Fibroblast of pulmonary artery (primary cell): Measurements from ENCODE around the gene TNNC2.
A peak's percentile ranks its signal among the peaks of the same experiment; 100 is the strongest.

Source experiments
- DNase-seq: peaks from one replicate; pipeline ENCODE4 v3.0.0-alpha.2; 2010; ENCODE audit warnings: low read depth
- H3K4me3 ChIP-seq: replicated peaks from 2 replicates; pipeline ENCODE4 v1.5.1; 2011; ENCODE audit warnings: low read depth, mild to moderate bottlenecking, control low read depth, low read length, moderate library complexity
- TF ChIP-seq, protein P1 (sequence below): IDR thresholded peaks from 2 replicates; pipeline ENCODE4 v1.5.1; 2011; ENCODE audit warnings: mild to moderate bottlenecking, control low read depth, low read length, inconsistent platforms; ENCODE audit errors: missing control alignments

The TNNC2 gene

DNA sequence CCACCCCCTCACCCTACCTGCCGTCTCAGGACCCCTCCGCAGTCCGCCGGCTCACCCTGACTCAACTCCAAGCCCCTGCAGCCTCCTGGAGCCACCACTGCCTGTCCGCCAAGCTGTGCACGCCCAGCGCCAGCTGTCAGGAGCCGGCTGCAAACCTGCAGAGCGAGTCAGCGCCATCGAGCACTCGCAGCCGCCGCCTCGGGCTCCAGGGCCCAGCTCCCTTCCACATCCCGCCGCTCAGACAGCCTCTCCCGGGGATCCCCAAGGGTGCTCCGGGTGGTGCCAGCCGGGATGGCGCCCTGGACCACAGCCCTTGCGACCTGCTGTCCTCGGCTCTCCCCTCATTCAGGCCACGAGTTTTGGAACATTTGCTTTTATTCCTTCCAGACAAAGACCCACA, 4.3 kb downstream of the TNNC2 start:
- no peak overlapping the region for H3K4me3 ChIP-seq
- TF ChIP-seq, protein P1, sequence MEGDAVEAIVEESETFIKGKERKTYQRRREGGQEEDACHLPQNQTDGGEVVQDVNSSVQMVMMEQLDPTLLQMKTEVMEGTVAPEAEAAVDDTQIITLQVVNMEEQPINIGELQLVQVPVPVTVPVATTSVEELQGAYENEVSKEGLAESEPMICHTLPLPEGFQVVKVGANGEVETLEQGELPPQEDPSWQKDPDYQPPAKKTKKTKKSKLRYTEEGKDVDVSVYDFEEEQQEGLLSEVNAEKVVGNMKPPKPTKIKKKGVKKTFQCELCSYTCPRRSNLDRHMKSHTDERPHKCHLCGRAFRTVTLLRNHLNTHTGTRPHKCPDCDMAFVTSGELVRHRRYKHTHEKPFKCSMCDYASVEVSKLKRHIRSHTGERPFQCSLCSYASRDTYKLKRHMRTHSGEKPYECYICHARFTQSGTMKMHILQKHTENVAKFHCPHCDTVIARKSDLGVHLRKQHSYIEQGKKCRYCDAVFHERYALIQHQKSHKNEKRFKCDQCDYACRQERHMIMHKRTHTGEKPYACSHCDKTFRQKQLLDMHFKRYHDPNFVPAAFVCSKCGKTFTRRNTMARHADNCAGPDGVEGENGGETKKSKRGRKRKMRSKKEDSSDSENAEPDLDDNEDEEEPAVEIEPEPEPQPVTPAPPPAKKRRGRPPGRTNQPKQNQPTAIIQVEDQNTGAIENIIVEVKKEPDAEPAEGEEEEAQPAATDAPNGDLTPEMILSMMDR = no peak
- peak; percentile 16 for DNase-seq

DNA sequence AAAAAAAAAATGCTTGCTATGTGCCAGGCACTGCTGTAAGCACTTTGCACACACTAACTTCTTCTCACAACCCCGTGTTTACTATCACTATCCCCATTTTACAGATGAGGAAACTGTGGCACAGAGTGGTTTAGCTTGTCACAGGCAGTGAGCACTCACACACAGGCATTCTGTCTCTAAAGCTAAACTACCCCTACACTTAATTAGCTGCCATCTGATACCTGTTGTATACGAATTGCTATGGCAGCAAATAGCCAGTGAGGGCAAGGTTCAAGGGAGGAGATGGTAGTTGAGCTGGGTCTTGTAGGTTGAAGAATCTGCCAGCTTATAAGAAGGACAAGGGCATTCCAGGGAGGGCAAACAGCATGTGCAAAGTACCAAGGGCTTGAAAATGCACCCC, 5.2 kb downstream of the TNNC2 start:
- no peak overlapping the region for H3K4me3 ChIP-seq
- TF ChIP-seq, protein P1 = no peak
- no peak for DNase-seq

DNA sequence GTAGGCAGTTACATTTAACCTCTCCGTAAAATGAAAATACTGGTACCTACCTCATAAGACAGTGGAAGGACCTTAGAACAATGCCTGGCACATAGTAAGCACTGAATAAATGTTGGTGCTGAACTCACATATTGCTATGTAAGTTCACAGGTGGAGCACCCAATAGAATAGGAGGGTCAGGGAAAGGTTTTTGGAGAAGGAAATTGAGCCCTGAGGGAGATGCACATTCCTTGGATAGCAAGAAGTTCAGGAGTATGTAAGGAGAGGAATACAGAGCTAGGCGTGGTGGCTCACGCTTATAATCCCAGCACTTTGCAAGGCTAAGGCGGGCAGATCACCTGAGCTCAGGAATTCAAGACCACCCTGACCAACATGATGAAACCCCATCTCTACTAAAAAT, 7.6 kb downstream of the TNNC2 start:
- DNase-seq = no peak
- TF ChIP-seq, protein P1 = no peak

DNA sequence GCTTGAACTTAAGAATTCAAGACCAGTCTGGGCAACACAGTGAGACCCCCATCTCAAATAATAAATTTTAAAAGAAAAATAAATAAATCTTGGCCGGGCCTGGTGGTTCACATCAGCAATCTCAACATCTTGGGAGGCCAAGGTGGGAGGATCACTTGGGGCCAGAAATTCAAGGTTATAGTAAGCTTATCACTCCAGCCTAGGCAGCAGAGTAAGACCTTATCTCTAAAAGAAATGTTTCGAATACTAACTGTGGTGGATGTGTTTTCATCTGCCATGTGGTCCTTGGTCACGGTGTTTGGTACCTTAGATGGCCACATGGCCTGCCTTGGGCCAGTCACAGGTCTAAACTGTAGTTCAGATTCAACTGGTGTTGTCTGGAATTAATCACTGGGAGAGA, 8.9 kb downstream of the TNNC2 start:
- H3K4me3 ChIP-seq = no peak overlapping the region
- TF ChIP-seq, protein P1 = no peak
- no peak for DNase-seq

More for the DNA sequence above, 7.6 kb downstream of the TNNC2 start:
- no peak overlapping the region for H3K4me3 ChIP-seq

DNA sequence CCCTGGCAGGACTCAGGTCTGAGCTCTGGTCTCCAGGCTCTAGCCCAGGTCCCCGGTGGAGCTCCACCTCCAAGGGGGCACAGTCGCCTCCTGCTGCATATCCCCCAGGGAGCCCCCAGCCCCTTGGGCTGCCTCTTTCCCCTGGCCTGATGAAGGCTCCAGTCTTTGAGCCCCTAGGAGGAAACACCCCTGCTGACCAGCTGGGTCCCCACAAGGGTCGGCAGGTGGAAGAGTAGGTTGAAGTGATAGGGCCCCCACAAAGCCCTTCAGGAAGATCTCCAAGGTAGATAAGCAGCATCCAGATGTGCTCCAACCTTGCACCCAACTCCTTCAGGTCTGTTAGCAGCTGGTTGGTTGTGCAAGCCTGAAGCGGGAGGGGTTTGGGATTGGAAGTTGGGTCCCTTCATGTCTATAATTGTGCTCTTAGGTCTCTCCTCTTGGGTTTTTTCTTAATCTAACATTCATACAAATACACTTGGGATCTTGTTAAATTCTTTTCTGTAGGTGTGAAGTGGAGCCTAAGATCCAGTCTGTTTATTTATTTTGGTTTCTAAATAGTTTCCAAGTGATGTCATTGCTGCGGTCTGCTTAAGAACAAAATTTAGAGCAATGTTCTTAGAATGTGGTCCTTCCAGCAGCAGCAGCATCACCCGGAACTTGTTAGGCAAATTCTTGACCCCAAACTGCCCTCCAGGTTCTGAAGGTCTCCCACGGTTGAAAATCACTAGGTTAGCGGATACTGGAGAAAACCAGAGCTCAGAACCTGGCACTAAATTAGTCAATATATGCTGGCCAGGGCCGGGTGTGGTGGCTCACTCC, 9.5 kb downstream of the TNNC2 start:
- DNase-seq = peak; percentile 66
- H3K4me3 ChIP-seq = no peak overlapping the region
- TF ChIP-seq, protein P1 = no peak

DNA sequence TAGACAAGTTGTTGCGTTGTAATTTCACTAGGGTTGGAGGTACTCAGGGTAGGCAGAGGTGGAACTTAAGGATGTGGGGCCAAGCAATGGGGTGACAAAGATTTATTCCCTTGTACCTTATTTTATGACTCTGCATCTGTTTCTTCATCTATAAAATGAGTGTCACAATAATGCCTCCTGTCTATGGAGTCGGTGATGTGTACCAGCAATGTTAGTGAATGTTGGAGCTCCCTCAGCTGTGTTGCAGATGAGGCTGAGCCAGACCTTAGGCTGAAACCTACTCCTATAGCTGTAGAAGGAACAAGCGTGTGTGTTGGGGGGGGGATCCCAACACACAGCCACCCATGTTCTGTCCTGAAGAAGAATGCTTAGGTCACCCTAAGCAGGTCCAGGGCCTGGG, 10.2 kb downstream of the TNNC2 start:
- no peak overlapping the region for H3K4me3 ChIP-seq
- DNase-seq = no peak
- TF ChIP-seq, protein P1 = no peak

DNA sequence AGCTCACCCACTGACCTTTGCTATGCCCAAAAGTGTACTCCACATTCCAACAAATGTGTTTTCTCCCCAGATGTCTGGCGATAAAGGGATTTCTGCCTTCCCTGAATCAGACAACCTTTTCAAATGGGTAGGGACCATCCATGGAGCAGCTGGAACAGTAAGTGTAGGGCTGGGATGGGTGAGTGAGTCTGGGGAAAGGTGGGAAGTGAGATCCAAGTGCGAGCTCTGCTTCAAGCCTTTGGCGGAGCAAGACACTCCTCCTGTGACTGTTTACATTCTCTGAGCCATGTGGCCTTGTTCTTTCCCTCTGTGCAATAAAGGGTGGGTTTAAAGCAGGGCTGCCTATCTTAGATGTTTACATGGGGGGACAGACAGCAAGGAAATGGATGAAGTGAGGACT, 12.8 kb downstream of the TNNC2 start:
- TF ChIP-seq, protein P1 = no peak
- no peak overlapping the region for H3K4me3 ChIP-seq
- DNase-seq = no peak
